Midbrain (tissue), 1 donor: ENCODE results near the gene VPS35L.

Source experiments
- DNase-seq: peaks from one replicate; lab custom pipeline; 2025; lab: John Stamatoyannopoulos, UW

Gene VPS35L, protein sequence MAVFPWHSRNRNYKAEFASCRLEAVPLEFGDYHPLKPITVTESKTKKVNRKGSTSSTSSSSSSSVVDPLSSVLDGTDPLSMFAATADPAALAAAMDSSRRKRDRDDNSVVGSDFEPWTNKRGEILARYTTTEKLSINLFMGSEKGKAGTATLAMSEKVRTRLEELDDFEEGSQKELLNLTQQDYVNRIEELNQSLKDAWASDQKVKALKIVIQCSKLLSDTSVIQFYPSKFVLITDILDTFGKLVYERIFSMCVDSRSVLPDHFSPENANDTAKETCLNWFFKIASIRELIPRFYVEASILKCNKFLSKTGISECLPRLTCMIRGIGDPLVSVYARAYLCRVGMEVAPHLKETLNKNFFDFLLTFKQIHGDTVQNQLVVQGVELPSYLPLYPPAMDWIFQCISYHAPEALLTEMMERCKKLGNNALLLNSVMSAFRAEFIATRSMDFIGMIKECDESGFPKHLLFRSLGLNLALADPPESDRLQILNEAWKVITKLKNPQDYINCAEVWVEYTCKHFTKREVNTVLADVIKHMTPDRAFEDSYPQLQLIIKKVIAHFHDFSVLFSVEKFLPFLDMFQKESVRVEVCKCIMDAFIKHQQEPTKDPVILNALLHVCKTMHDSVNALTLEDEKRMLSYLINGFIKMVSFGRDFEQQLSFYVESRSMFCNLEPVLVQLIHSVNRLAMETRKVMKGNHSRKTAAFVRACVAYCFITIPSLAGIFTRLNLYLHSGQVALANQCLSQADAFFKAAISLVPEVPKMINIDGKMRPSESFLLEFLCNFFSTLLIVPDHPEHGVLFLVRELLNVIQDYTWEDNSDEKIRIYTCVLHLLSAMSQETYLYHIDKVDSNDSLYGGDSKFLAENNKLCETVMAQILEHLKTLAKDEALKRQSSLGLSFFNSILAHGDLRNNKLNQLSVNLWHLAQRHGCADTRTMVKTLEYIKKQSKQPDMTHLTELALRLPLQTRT

DNA sequence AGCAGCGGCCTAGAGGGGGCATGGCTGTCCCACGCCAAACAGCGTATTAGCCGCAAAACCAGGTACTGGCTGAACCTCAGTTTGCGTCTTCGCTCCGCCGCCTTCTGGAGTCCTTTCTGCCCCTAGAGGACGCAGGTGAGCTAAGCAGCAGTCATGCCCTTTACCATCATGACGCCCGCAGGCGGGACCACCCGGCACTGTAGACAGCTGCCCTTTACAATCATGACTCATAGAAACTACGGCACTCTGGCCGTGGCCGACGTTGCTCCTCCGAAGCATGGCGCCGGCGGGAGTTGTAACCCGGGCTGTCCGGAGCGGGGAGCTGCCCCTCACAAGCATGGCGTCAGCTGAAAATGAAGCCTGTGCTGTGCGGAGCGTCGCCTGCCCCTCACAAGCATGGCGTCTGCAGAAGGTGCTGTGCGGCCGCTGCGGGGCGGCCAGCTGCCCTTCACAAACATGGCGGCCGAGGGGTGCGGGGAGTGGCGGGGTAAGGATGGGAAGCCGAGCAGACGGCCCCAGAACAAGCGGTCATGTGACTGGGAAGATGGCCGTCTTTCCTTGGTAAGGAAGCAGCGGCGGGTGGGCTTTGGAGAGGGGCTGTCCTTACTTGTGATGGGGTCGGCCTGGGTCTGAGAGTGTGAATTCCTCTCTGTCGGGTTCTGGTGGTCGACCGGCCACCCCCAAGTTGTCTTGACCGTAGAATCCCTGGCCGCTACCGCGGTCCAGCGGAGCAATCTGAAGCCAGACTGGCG, at the start of gene VPS35L:
Gene VPS35L (plus strand): TSS at position 518 of the 752 bp plus-strand sequence. CDS start 27 bp downstream, at position 545.
- DNase-seq = peak; percentile 98

DNA sequence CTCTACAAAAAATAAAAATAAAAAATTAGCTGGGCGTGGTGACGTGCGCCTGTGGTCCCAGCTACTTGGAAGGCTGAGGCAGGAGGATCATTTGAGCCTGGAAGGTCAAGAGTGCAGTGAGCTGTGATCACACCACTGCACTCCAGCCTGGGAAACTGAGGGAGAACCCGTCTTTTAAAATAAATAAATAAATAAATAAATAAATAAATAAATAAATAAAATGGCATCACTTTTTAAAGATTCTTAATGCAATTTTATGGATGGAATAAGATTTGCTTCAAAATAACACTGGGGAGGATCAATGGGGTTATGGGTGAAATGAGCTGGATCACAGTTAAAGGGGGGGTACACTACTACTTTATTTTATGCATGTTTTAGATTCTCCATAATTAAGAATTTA, 48.5 kb upstream of the VPS35L start:
- no peak for DNase-seq

DNA sequence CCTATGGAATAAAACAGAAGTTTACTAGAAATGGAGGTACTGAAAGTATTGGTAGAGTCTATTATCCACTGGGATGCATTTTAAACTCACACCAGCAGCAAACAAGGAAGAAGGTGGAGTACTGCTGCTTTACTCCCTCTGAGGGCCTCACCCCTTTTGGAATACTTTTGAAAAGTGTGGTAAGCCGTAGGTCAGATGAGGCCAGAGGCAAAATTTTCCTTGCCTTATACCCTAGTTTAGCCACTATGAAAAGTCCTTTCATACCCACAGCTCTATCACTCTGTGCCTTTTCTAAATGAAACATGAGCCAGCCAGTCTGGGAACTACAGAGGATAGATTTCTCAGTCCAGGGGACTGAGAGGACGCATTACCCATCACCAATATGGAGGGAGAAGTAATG, 47.6 kb upstream of the VPS35L start:
- DNase-seq = no peak

DNA sequence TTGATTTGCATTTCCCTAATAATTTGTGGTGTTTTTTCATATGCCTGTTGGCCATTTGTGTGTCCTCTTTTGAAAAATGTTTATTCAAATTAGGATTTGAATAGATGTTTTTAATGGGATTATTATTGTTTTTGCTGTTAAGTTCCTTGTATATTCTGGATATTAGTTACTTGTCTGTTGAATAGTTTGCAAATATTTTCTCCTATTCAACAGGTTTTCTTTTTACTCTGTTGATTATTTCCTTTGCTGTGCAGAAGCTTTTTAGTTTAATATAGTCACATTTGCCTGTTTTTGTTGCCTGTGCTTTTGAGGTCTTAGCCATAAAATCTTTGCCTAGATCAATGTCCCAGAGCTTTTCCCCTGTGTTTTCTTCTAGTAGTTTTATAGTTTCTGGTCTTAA, 43.2 kb upstream of the VPS35L start:
- no peak for DNase-seq

DNA sequence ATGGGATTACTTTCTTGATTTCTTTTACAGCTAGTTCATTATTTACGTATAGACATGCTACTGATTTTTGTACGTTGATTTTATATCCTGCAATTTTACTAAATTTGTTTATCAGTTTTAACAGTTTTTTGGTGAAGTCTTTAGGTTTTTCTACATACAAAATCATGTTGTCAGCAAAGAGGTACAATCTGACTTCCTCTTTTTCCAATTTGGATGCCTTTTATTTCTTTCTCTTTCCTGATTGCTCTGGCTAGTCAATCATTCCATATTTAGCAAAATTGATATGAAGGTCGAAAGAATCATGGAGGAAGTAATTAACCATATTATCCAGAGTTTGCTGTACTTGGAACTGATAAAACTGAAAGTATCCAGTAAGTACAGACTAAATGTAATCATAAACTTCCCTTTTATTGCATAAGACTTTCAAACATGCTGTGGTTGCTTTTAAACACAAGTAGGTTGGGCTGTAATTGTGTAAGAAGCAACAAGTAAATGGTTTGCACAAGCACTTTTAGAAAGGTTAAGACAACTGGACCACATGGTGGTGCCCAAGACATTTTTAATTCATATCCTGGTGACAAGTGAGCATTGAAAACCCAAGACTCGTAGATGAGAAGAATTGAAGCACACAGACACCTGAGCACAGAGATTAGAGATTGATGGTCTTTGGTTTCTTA, 42.0 kb upstream of the VPS35L start:
- no peak for DNase-seq

DNA sequence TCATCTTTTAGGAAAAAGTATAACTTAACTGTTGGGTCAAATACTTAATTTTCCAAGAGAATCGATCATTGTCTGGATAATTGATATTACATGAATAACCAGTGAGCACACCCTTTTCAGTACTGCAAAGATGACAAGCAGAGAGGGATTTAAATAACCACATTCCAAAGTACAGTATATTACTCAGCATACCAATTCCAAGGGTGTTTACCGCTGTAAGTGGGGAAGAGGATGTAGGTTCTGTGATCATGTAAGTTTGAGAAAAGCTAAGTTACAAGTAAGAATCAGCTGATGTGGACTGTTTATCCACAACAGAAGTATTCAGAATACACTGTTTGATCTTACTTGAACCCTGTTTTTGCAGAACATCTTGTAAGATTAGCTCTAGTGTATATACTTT, 39.7 kb upstream of the VPS35L start:
- DNase-seq = no peak

DNA sequence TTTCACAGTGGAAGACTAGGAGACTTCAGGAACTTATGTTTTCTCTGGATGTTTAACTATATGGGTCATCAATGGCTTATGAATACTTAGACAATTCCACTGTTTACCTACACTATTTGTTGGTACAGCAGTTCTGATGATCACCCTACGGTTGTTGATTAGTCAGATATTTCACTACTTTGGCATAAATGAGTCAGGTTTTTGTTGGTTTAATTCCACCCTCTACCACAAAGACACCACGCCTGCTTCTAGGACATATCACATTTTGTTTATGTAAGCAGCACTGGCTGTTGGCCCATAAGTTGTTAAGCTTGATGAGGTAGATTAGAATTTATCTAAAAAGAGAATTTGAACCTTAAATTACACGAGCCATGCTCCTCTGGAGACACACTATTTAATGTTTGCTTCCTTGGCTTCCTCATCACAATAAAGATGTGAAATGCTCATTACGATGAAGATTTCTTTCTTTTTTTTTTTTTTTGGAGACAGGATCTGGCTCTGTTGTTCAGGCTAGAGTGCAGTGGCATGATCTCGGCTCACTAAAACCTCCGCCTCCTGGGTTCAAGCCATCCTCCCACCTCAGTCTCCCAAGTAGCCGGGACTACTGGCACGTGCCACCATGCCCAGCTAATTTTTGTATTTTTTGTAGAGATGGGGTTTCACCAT, 37.9 kb upstream of the VPS35L start:
- DNase-seq = no peak

DNA sequence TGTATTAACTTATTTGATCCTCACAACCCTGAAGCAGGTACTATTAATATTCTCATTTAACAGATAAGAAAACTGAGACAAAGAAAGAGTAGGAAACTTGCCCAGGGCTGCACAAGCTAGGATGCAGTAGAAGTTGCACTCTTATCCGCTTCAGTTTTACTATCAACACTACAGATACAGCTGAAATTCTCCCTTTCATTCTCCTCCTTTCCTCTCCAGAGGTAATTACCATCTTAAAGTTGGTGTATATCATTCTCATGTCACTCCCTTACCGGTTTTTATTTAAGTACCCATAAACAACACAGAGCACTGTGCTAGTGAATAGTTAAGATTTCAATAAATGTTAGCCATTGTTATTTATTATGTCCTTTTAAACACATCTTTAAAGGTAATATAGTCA, 37.1 kb upstream of the VPS35L start:
- DNase-seq = no peak

DNA sequence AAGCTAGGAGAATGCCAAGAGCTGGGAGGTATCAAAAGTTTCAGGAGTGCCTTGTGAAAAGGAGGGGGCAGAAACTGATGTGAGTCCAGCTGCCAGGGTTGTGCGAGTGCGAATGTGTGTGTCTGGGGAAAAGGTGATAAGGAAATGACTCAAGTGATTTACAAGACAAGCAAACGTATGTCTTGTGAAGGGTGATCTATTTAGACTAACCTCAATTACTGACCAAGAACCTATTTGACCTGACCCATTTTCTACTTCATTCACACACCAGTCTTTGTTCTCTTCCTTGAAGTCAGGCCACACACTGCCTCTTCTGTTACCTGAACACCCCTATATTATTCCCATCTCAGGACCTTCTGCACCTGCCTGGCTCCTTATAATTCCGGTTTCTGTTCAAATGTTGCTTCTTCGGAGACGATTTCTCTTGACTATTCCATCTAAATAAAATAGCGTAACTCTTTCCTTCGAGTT, 34.6 kb upstream of the VPS35L start:
- no peak for DNase-seq

DNA sequence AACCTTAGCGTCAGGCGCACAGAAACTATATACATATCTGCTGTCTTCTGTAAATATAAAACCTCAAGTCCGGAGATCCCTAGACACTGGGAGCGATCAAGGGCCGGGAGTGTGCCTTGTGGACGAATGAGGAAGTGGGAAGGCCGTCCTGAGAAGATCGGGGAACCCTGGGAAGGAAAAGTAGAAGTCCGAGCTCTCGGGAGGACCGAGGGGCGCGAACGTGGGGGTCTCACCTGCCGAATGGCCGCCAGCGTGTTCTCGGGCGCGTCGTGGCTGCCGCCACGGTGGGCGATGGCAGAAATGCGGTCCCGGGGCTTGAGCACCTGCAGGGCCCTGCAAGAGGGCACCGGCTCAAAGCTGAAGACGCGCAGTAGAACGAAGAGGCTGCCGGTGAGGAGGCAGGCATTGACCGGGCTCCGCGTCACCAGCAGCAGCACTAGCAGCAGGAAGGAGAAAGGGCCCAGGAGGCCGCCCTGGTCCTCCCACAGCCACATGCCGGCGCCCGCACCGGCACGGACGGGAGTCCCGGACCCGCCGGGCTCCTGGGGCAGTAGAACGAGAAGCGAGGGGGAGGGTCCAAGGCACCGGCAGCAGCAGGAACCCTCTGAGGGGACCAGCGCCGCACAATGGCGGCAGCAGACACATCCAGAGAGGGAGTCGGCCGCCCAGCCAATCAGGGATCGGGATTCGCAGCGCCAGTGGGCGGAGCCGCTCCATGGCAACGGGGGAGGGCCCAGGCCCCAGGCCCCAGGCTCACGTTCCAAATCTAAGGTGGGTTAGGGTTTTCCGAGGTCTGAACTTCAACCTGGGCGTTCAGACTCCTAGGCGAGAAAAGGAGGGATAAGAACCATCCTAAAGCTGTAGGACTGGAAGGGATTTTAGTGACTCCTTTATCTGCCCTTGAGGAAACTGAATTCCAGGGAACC, 33.8 kb upstream of the VPS35L start, which contains the start of gene GDE1:
Gene GDE1 (minus strand): TSS at position 628 of the 926 bp plus-strand sequence. CDS start 134 bp downstream, at position 494.
- peak; percentile 98 for DNase-seq

DNA sequence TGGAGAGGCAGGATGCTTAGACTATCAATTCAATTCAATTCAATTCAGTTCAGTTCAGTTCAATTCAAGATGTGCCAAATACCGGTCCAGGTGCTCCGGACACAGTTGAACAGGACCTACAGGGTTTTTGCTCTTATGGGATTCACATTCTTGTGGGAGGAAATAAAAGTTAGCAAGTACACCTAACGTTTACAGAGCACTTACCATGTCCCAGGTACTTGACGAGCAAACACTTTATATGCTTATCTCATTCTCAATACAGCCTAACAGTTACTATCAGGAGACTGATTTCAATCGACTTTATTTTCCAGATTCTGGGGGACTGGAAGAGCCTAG, 33.1 kb upstream of the VPS35L start:
- no peak for DNase-seq

DNA sequence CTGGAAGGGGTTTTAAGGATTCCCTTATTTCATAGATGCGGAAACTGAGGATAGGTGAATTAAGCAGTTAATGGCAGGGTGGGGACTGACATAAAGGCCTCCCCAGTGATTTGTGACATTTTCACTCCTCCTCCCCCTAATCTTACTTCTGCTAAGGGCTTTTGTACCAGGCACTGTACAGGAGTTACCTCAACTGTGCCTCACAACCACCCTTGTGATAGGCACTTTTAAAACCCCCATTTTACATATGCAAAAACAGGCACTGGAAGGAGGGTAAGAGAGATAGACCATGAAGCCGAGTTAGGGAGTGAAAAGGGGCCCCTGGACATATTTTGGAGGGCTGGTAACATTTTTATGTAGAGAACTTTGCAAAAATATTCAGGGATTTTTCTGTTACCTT, 32.7 kb upstream of the VPS35L start:
- DNase-seq = no peak

DNA sequence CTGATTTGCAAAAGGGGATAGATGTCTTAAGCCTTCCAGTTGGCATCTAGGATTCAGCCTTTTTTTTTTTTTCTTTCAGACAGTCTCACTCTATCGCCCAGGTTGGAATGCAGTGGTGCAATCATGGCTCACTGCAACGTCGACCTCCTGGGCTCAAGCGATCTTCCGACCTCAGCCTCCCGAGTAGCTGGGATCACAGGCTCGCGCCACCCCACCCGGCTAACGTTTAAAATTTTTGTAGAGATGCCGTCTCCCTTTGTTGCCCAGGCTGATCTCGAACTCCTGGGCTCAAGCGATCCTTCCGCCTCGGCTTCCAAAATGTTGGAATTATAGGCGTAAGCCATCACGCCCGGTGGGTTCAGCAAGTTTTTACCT, 32.3 kb upstream of the VPS35L start:
- no peak for DNase-seq

DNA sequence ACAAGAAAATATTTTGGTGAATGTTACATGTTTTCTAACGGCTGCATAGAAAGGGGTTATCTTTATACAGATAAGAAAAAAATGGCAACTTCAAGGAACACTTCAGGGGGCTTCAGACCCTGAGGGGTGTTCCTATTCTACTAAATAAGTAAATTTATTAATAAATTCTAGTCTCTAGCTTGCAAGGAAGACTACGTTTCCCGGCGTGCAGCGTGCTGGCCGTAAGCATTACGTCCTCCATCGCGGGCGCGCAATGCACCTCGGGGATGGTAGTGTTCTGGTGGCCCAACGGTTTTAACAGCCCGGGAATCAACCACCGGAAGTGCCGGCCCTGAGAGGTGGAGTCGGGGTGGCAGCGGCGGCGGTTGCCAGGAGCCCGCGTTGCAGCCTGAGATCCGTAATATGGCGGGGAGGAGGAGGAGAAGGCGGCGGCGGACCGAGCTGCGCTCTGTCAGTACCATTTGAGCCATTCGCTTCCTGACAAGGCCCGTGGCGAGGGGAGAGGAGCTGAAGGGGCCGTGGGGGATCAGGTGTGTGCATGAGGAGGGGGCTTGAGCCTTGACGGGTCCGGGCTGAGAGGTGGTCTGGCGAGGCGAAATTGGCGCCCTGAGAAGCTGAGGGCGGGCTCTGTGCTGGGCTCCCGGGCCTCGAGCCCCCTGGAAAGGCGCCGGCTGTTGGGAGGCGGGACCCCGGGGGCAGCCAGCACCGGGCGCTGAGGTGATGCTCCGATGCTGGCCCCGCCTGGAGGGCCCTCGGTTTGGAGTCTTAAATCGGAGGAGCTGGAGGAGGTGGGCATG, 31.7 kb upstream of the VPS35L start, which contains the start of gene CCP110:
Gene CCP110 (plus strand): TSS at position 384 of the 797 bp plus-strand sequence. CDS start 3,940 bp downstream, outside the sequence.
- peak; percentile 98 for DNase-seq

DNA sequence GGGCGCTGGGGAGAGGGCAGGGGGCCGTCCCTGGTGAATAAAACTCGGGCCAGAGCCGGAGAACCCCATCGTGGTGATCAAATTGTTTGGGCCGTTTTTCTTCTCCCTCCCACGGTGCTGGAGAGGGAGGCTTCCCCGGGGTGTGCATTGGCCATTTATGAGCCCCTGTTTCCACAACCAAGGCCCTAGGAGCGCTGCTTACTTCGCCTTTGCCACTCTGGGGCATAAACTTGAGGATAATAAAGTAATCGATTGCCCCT, 31.2 kb upstream of the VPS35L start:
- DNase-seq = no peak

DNA sequence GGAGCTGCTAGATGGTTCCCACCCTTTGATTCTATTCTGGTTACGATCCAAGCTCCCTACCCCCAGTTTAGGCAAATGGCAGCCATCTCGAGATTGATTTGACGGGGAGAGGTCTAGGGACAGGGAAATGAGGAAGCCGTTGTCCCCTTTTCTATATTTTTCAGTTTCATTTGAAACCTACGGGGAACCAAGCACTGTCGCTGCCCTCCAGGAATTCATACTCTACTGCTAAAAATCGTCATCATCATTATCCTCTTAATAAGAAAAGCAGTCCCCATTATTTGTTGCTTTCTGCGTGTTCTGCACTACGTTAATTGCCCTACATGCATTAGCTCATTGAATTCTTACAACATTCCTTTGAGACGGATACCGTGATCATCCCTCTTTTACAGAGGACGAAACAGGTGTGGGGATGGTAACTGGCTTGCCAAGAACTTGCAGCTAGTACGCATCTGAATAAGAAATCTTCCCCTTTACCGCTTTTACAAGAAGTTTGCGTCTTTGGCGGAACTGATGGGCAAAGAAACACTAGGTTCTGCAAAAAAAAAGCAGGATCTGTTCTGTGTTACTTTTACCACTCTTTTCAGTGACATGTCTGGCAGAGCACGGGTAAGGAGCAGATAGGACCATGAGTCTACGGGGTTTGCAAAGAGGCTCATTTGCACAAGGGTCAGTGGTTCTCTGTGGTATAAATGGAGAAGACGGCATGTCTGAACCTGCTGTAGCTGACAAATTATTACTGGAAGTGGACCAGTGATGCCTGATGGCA, 30.7 kb upstream of the VPS35L start:
- DNase-seq = peak; percentile 48

DNA sequence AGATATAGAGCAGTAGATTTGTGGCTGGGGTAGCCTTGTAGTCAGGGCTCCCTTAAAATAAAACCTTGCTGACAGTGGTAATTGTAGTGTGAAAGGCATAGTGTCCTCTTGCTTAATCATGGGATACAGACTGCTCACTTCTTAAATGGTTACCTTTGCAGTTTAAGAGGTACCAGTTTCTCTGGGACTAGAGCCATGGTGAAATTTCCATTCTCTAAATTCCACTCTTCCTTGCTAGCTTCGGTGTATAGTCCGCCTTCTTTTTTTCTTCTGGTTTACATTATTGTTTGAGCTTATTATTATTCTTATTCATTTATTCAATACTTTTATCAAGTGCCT, 30.1 kb upstream of the VPS35L start:
- no peak for DNase-seq

DNA sequence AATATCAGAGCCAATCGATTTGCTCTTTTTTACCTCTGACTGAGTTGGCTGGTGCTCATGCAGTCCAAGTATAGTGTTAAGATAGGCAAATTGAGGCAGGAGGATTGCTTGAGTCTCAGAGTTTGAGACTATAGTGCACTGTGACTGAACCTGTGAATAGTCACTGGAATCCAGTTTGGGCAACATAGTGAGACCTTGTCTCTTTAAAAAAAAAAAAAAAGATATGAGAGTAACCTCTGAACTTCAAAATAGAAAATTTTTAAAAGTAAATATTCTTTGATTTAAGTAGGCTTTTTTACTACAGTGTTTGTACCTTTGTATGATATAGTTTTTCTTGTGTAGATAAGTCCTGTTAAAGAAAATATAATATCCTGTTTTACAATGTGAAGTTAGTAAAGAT, 28.3 kb upstream of the VPS35L start:
- DNase-seq = no peak

DNA sequence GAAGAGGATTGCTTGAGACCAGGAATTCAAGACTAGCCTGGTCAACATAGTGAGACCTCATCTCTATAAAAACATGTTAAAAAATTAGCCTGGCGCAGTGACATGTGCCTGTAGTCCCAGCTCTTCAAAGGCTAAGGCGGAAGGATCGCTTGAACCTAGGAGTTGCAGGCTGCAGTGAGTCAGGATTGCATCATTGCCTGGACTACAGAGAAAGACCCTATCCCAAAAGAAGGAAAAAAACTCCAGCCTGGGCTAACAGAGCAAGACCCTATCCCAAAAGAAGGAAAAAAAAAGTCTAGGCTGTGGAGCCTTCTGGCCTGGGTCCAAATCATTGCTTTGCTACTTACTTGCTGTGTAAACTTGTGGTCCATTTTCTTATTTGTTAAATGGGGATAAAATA, 26.8 kb upstream of the VPS35L start:
- DNase-seq = no peak
